ENCODE results near the gene SLC35A3. TPM values are rescaled to one million over a fixed set of nuclear protein-coding genes. Genes with fewer than 3 reads are reported as not detected.

Gene SLC35A3
- total RNA-seq, 1 donor from 2014 or later, result 24.1 TPM

DNA sequence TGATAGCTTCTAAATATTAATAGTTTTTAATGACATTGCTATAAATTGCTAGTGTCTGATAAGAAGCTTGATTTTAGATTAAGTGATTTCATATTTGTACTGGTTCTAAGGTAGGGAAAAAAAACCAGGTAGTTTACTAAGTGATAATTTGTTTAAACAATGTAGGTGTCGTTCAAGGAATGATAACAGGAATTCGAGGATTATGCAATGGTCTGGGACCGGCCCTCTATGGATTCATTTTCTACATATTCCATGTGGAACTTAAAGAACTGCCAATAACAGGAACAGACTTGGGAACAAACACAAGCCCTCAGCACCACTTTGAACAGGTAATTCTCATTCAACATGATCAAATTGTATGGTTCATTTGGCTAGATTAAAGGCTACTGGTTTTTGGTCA is 110.5 kb downstream of the SLC35A3 start:
- no peak for TF ChIP-seq CTCF (IDR thresholded peaks at IDR 0.05; ENCODE audit: insufficient read depth, low read length, poor library complexity, severe bottlenecking)
- no peak for DNase-seq (ENCODE audit: low read depth)
- no peak overlapping the region for H3K4me3 ChIP-seq (ENCODE audit: low read depth, low read length)
- H3K27me3 ChIP-seq (ENCODE audit: control insufficient read depth, insufficient read depth, low read length), result no peaks in the 10 kb centered on the region
- no peaks in the 10 kb centered on the region for H3K36me3 ChIP-seq (ENCODE audit: control insufficient read depth, insufficient read depth, low read length)

Other genes with a start within 250 kb of the SLC35A3 start
- 1.3 and 2.7 TPM in 2 replicates for gene FRRS1, start 203.4 kb upstream of the SLC35A3 start, total RNA-seq
- 12.7 and 15.4 TPM in 2 replicates for gene AGL, start 119.6 kb upstream of the SLC35A3 start, total RNA-seq
- gene SASS6, start 162.9 kb downstream of the SLC35A3 start, total RNA-seq, result 3.6 and 5.3 TPM in 2 replicates
- 17.3 and 19.9 TPM in 2 replicates for gene TRMT13, start 163.2 kb downstream of the SLC35A3 start, total RNA-seq
- 0.08 and 0.41 TPM in 2 replicates for gene LRRC39, start 208.3 kb downstream of the SLC35A3 start, total RNA-seq